Measurements from ENCODE around the gene BOK.
"Not testable (repeated sequence)": the region's sequence is repeated elsewhere in the genome, so short reads cannot be mapped to it uniquely, and the experiment has no call there.

The BOK gene

GRCh38 chr2:241558532-241559322, at the start of gene BOK:
TSS of gene BOK (plus strand) at chr2:241558745. CDS start at chr2:241559484, 739 bp downstream.
- peak; percentile 90 for DNase-seq (ENCODE audit: low read depth, low spot score)

GRCh38 chr2:241509155-241509784, 49.3 kb upstream of the BOK start:
- no peak for DNase-seq (ENCODE audit: low read depth, low spot score)

- no peak for DNase-seq (ENCODE audit: low read depth, low spot score)
Observed at GRCh38 chr2:241511091-241511741, 47.3 kb upstream of the BOK start.

- DNase-seq (ENCODE audit: low read depth, low spot score), result no peak
Observed at GRCh38 chr2:241514553-241514952, 44.0 kb upstream of the BOK start.

- no peak for DNase-seq (ENCODE audit: low read depth, low spot score)
Observed at GRCh38 chr2:241514986-241515737, 43.4 kb upstream of the BOK start.

- no peak for DNase-seq (ENCODE audit: low read depth, low spot score)
Observed at GRCh38 chr2:241516520-241516965, 42.0 kb upstream of the BOK start.

GRCh38 chr2:241517297-241517696, 41.2 kb upstream of the BOK start:
- no peak for DNase-seq (ENCODE audit: low read depth, low spot score)

GRCh38 chr2:241519669-241520068, 38.9 kb upstream of the BOK start:
- DNase-seq (ENCODE audit: low read depth, low spot score), result no peak

- DNase-seq (ENCODE audit: low read depth, low spot score), result no peak
Observed at GRCh38 chr2:241522477-241522876, 36.1 kb upstream of the BOK start.

- not testable (repeated sequence) for DNase-seq (ENCODE audit: low read depth, low spot score)
Observed at GRCh38 chr2:241525818-241526780, 32.4 kb upstream of the BOK start.

- DNase-seq (ENCODE audit: low read depth, low spot score), result no peak
Observed at GRCh38 chr2:241530571-241530970, 28.0 kb upstream of the BOK start.

GRCh38 chr2:241531161-241531722, 27.3 kb upstream of the BOK start:
- no peak for DNase-seq (ENCODE audit: low read depth, low spot score)

GRCh38 chr2:241532168-241532567, 26.4 kb upstream of the BOK start:
- no peak for DNase-seq (ENCODE audit: low read depth, low spot score)

- no peak for DNase-seq (ENCODE audit: low read depth, low spot score)
Observed at GRCh38 chr2:241532733-241533601, 25.6 kb upstream of the BOK start.

- no peak for DNase-seq (ENCODE audit: low read depth, low spot score)
Observed at GRCh38 chr2:241534293-241534692, 24.3 kb upstream of the BOK start.

GRCh38 chr2:241534701-241535375, 23.7 kb upstream of the BOK start:
- DNase-seq (ENCODE audit: low read depth, low spot score), result no peak

- no peak for DNase-seq (ENCODE audit: low read depth, low spot score)
Observed at GRCh38 chr2:241535871-241536655, 22.5 kb upstream of the BOK start.
